ENCODE results near the gene DLGAP3.

DNA sequence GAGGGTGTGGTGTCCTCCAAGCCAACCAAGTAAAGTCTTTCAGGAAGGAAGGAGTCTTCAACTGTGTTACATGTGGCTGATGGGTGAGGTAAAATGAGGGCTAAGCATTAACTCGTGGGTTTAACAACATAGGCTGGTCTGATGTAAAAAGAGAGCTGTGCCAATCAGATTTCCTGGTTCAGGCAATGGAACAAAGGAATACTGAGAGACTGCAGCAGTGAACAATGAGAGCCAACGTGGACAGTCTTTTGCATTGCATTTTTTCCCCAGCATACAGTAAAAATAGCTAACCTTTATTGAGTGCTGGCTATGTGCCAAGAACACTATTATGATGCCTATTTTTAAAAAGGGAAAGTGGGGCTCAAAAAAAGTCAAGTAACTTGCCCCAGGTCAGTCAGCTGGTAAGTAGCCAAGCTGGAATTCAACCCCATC is 31.1 kb downstream of the DLGAP3 start:
- no peak for TF ChIP-seq TAF1 (IDR thresholded peaks at IDR 0.05; ENCODE audit: borderline replicate concordance, low read depth, low read length)
- no peak for TF ChIP-seq POLR2AphosphoS5 (IDR thresholded peaks at IDR 0.05; ENCODE audit: low read depth, low read length)
